Gastrocnemius medialis (tissue), 4 donors: ENCODE data around the gene C4orf51. TPM values are rescaled to one million over a fixed set of nuclear protein-coding genes. Genes with fewer than 3 reads are reported as not detected.

Experiments
- ATAC-seq, 2 donors: fragments of 150-250 bp; one replicate each; pipeline ENCODE4 v1.9.1; 2016
- DNase-seq, 2 donors: peaks; one replicate each; pipeline ENCODE4 v3.0.0-alpha.2; 2019
- H3K27ac ChIP-seq, 4 donors: fragments of 200-600 bp; sonication (generic); 1 replicate in 1 of 4; 2 replicates in 3 of 4; pipeline ENCODE4 v1.5.1; 2016 to 2018; ENCODE audit warnings: mild to moderate bottlenecking in 2 of 4, moderate library complexity in 1 of 4
- H3K27me3 ChIP-seq, 3 donors: fragments of 200-600 bp; sonication (generic) in 2 of 3; 1 replicate in 1 of 3; 2 replicates in 2 of 3; pipeline versions ENCODE4 v1.5.1 to v1.6.0; 2016 to 2019; ENCODE audit warnings: mild to moderate bottlenecking in 1 of 3, moderate library complexity in 1 of 3
- H3K36me3 ChIP-seq, 2 donors: fragments of 200-600 bp; sonication (generic) in 1 of 2; one replicate each; pipeline ENCODE4 v1.5.1; 2017 to 2018
- H3K4me1 ChIP-seq, 2 donors: fragments of 200-600 bp; sonication (generic) in 1 of 2; one replicate each; pipeline ENCODE4 v1.5.1; 2016 to 2017; ENCODE audit warnings: mild to moderate bottlenecking in 2 of 2
- H3K4me3 ChIP-seq, 4 donors: fragments of 200-600 bp; sonication (generic) in 3 of 4; 1 replicate in 1 of 4; 2 replicates in 3 of 4; pipeline ENCODE4 v1.5.1; 2016 to 2019; ENCODE audit warnings: mild to moderate bottlenecking in 2 of 4
- H3K9me3 ChIP-seq, 3 donors: fragments of 200-600 bp; sonication (generic) in 2 of 3; 1 replicate in 1 of 3; 2 replicates in 2 of 3; pipeline ENCODE4 v1.5.1; 2016 to 2019
- CTCF ChIP-seq, 5 experiments: fragments of 450-650 bp in 3 of 5; fragments of 200-600 bp in 2 of 5; sonication (generic) in 2 of 5; IDR thresholded peaks in 4 of 5; conservative IDR thresholded peaks in 1 of 5; 1 replicate in 4 of 5; 2 replicates in 1 of 5; pipeline ENCODE4 v1.5.1; 2016 to 2019; ENCODE audit warnings: antibody characterized with exemption in 5 of 5, mild to moderate bottlenecking in 3 of 5, moderate library complexity in 3 of 5
- POLR2A ChIP-seq, 2 donors: fragments of 450-650 bp; IDR thresholded peaks; one replicate each; pipeline ENCODE4 v1.6.1; 2017; ENCODE audit warnings: antibody characterized with exemption in 2 of 2, mild to moderate bottlenecking in 2 of 2, moderate library complexity in 2 of 2
- in situ Hi-C, 4 donors: fragments of 200-750 bp; cut with MboI; loops; one replicate each; pipeline versions ENCODE4 v1.15.0 to v1.8.0; 2017; ENCODE audit warnings: low sequenced_read_pairs in 4 of 4
- intact Hi-C: fragments of 100-400 bp; cut with DNase I; formaldehyde crosslinking; loops from one replicate; pipeline ENCODE4 v1.15.1; 2023; ENCODE audit warnings: low total_unique reads
- total RNA-seq, 4 donors: library from RNA; depleted of rRNA; stranded (reverse); fragments of >200 nt; gene quantifications; one replicate each; pipeline versions ENCODE4 v1.1.0 to v1.2.3, GENCODE V29; 2016

C4orf51 gene
- total RNA-seq, 4 donors from 2014 or later: not detected

- no peaks in the 10 kb centered on the region for H3K27me3 ChIP-seq
- H3K9me3 ChIP-seq: no peaks in the 10 kb centered on the region
- H3K4me3 ChIP-seq: no peak overlapping the region
- peak; percentile 85 to 98 for ATAC-seq
- peak overlapping the region in 1 of 4 donors; percentile 57 for H3K27ac ChIP-seq
- DNase-seq: no peak
- H3K36me3 ChIP-seq: no peaks in the 10 kb centered on the region
- in situ Hi-C loops: no loop called here
- TF ChIP-seq CTCF (IDR thresholded peaks at IDR 0.05 in 4 of 5, conservative IDR thresholded peaks at IDR 0.05 in 1 of 5) (no peak), POLR2A (IDR thresholded peaks at IDR 0.05) (no peak)
- intact Hi-C loops: no loop called here
- peaks cover 6 to 10% of the 10 kb centered on the region in 2 donors for H3K4me1 ChIP-seq
Observed at GRCh38 chr4:145709843-145710242, 29.9 kb downstream of the C4orf51 start.

GRCh38 chr4:145716200-145716599 lies 36.3 kb downstream of the C4orf51 start:
- TF ChIP-seq POLR2A (IDR thresholded peaks at IDR 0.05) (no peak), CTCF (IDR thresholded peaks at IDR 0.05 in 4 of 5, conservative IDR thresholded peaks at IDR 0.05 in 1 of 5) (no peak)
- H3K4me1 ChIP-seq: peaks cover 0 to 32% of the 10 kb centered on the region in 2 donors
- DNase-seq: peak in 1 of 2 donors; percentile 42
- peak; percentile 58 to 84 for ATAC-seq
- no peaks in the 10 kb centered on the region for H3K36me3 ChIP-seq
- in situ Hi-C loops: no loop called here
- no peaks in the 10 kb centered on the region for H3K9me3 ChIP-seq
- no peak overlapping the region for H3K4me3 ChIP-seq
- intact Hi-C loops: no loop called here
- H3K27me3 ChIP-seq: no peaks in the 10 kb centered on the region
- H3K27ac ChIP-seq: no peak overlapping the region

- H3K4me3 ChIP-seq: no peak overlapping the region
- ATAC-seq (no peak), DNase-seq (no peak)
- H3K36me3 ChIP-seq: no peaks in the 10 kb centered on the region
- no peaks in the 10 kb centered on the region for H3K27me3 ChIP-seq
- intact Hi-C loops (no loop called here), in situ Hi-C loops (no loop called here)
- no peak overlapping the region for H3K27ac ChIP-seq
- H3K4me1 ChIP-seq: peaks cover 3 to 37% of the 10 kb centered on the region in 2 donors
- no peaks in the 10 kb centered on the region for H3K9me3 ChIP-seq
- TF ChIP-seq CTCF (IDR thresholded peaks at IDR 0.05 in 4 of 5, conservative IDR thresholded peaks at IDR 0.05 in 1 of 5): no peak
- TF ChIP-seq POLR2A (IDR thresholded peaks at IDR 0.05): no peak
Observed at GRCh38 chr4:145716661-145717200, 36.8 kb downstream of the C4orf51 start.

- ATAC-seq: no peak
- Histone ChIP-seq H3K27ac (peak overlapping the region; percentile 70 to 91 (median 78)), H3K4me3 (no peak overlapping the region), H3K4me1 (peaks cover 8 to 46% of the 10 kb centered on the region in 2 donors), H3K9me3 (no peaks in the 10 kb centered on the region), H3K36me3 (no peaks in the 10 kb centered on the region), H3K27me3 (no peaks in the 10 kb centered on the region)
- TF ChIP-seq CTCF (IDR thresholded peaks at IDR 0.05 in 4 of 5, conservative IDR thresholded peaks at IDR 0.05 in 1 of 5) (no peak), POLR2A (IDR thresholded peaks at IDR 0.05) (no peak)
- DNase-seq: no peak
- intact Hi-C loops: no loop called here
- in situ Hi-C loops: no loop called here
Observed at GRCh38 chr4:145719752-145720624, 40.0 kb downstream of the C4orf51 start.
